ENCODE measurements around the gene SMURF2.

GRCh38 chr17:64585146-64585545 is 77.0 kb downstream of the SMURF2 start:
- TF ChIP-seq MAX (IDR thresholded peaks at IDR 0.05) (no peak), CTCF (IDR thresholded peaks at IDR 0.05 in 2 of 3, conservative IDR thresholded peaks at IDR 0.05 in 1 of 3; ENCODE audit: borderline replicate concordance in 1 of 3, insufficient read depth in 1 of 3, low read depth in 2 of 3, low read length in 2 of 3) (no peak), POLR2AphosphoS5 (IDR thresholded peaks at IDR 0.05; ENCODE audit: low read depth, low read length) (no peak), CBX3 (IDR thresholded peaks at IDR 0.05; ENCODE audit: low read depth) (no peak), ELF1 (IDR thresholded peaks at IDR 0.05; ENCODE audit: borderline replicate concordance, low read depth) (no peak), REST (IDR thresholded peaks at IDR 0.05; ENCODE audit: low read depth) (no peak), ZFX (IDR thresholded peaks at IDR 0.05) (no peak), POLR2A (IDR thresholded peaks at IDR 0.05; ENCODE audit: borderline replicate concordance, extremely low read depth, insufficient read depth, insufficient read length) (no peak), SIN3A (IDR thresholded peaks at IDR 0.05; ENCODE audit: low read depth) (no peak)

Data from HCT116 (cell line).